ENCODE measurements around the gene RNF112.

DNA sequence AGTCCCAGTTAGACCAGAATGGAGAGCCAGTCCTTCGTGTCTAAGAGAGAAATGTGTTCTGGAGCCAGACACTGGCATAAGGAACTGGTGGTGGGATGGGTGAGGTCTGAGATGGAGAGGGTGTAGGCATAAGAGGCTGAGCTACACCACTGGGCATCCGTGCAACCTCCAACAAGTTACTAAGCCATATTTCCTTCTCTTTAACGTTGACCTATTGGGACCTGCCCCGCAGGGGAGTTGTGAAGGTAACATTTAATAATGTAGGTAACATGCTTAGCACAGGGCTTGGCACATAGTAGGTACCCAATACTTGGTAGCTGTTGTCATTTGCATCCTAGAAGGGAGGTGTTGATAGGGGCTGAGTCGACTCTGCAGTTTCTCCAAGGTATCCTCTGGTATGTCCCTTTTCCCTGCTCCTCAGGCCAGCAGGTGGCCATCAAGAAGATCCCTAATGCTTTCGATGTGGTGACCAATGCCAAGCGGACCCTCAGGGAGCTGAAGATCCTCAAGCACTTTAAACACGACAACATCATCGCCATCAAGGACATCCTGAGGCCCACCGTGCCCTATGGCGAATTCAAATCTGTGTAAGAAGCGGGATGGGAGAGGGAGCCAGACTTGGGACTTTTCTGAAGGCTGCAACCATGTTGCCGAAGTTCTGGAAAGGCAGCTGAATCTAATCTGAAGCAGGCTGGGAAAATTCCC, 31.5 kb upstream of the RNF112 start:
- no peak for TF ChIP-seq EZH2 (IDR thresholded peaks at IDR 0.05; ENCODE audit: insufficient read depth, poor library complexity, severe bottlenecking)
- TF ChIP-seq EZH2phosphoT487 (IDR thresholded peaks at IDR 0.05; ENCODE audit: insufficient read depth, low read depth), result no peak

Measured in GM23248 (cell line).